SK-N-SH treated with all-trans-retinoic acid at 6 μM for 48 hours (cell line): ENCODE data around the gene MCCC2.

Experiments
- ARNTL ChIP-seq: fragments of 450-650 bp; formaldehyde crosslinking; IDR thresholded peaks from 2 replicates; pipeline ENCODE4 v1.5.0; 2020; ENCODE audit warnings: low read depth, mild to moderate bottlenecking, moderate library complexity, borderline replicate concordance
- CREB5 ChIP-seq: fragments of 250-450 bp; sonication (Bioruptor Pico); IDR thresholded peaks from 2 replicates; pipeline ENCODE4 v1.5.1; 2020; ENCODE audit warnings: low read depth, mild to moderate bottlenecking, moderate library complexity
- CSDC2 ChIP-seq: fragments of 250-450 bp; sonication (Bioruptor Pico); IDR thresholded peaks from 2 replicates; pipeline ENCODE4 v1.5.0; 2020; ENCODE audit warnings: mild to moderate bottlenecking, moderate library complexity
- GLIS3 ChIP-seq: fragments of 250-450 bp; sonication (Bioruptor Pico); IDR thresholded peaks from 2 replicates; pipeline ENCODE4 v1.5.0; 2020; ENCODE audit warnings: mild to moderate bottlenecking, moderate library complexity
- TCF4 ChIP-seq: fragments of 250-450 bp; sonication (Bioruptor Pico); IDR thresholded peaks from 2 replicates; pipeline ENCODE4 v1.8.0; 2021; ENCODE audit warnings: mild to moderate bottlenecking, moderate library complexity, borderline replicate concordance
- ZC3H10 ChIP-seq: fragments of 250-450 bp; sonication (Bioruptor Pico); IDR thresholded peaks from 2 replicates; pipeline ENCODE4 v1.5.1; 2021; ENCODE audit warnings: mild to moderate bottlenecking, moderate library complexity

GRCh38 chr5:71652349-71652748 lies 65.2 kb downstream of the MCCC2 start:
- TF ChIP-seq CREB5 (CRISPR knock-in tag) (no peak), ARNTL (no peak), TCF4 (CRISPR knock-in tag) (no peak), CSDC2 (CRISPR knock-in tag) (no peak), ZC3H10 (CRISPR knock-in tag) (no peak), GLIS3 (no peak)
